ENCODE results near the gene ADAMTS15. TPM values are rescaled to one million over a fixed set of nuclear protein-coding genes. Genes with fewer than 3 reads are reported as not detected.

The ADAMTS15 gene
- total and polyA plus RNA-seq, 7 donors, result 0.46 to 8.9 (median 2.4) TPM

- TF ChIP-seq EP300 (IDR thresholded peaks at IDR 0.05) (no peak), CTCF (IDR thresholded peaks at IDR 0.05) (no peak), POLR2AphosphoS5 (IDR thresholded peaks at IDR 0.05) (no peak), POLR2A (IDR thresholded peaks at IDR 0.05) (no peak)
- H3K36me3 ChIP-seq, result no peaks in the 10 kb centered on the region
- H3K27me3 ChIP-seq, result no peaks in the 10 kb centered on the region
- H3K4me3 ChIP-seq, result no peak overlapping the region
- no peaks in the 10 kb centered on the region for H3K9me3 ChIP-seq
- WGBS, 2 donors, result 84 to 87% methylated on average over 2 of the region's 2 CpGs
- H3K27ac ChIP-seq, result peak overlapping the region; percentile 3 to 58 (median 54)
- H3K4me1 ChIP-seq, result peaks cover 0 to 40% (median 35%) of the 10 kb centered on the region in 4 donors
- no peak for DNase-seq
- intact Hi-C loops (cut with DNase I), result no loop called here
These were observed 61.5 kb downstream of the ADAMTS15 start for GRCh38 chr11:130509942-130510341.

GRCh38 chr11:130510407-130511006 is 62.1 kb downstream of the ADAMTS15 start:
- H3K4me3 ChIP-seq, result no peak overlapping the region
- no peaks in the 10 kb centered on the region for H3K27me3 ChIP-seq
- peaks cover 0 to 45% (median 40%) of the 10 kb centered on the region in 4 donors for H3K4me1 ChIP-seq
- DNase-seq, result no peak
- intact Hi-C loops (cut with DNase I), result no loop called here
- TF ChIP-seq POLR2AphosphoS5 (IDR thresholded peaks at IDR 0.05) (peak in 1 of 4 donors; percentile 18), EP300 (IDR thresholded peaks at IDR 0.05) (no peak)
- H3K27ac ChIP-seq, result peak overlapping the region; percentile 3 to 58 (median 54)
- 30 to 64% methylated on average over 8 of the region's 8 CpGs for WGBS, 2 donors
- H3K9me3 ChIP-seq, result no peaks in the 10 kb centered on the region
- H3K36me3 ChIP-seq, result no peaks in the 10 kb centered on the region

- 64 to 84% methylated on average over 2 of the region's 2 CpGs for WGBS, 2 donors
- H3K36me3 ChIP-seq, result no peaks in the 10 kb centered on the region
- H3K27me3 ChIP-seq, result no peaks in the 10 kb centered on the region
- H3K9me3 ChIP-seq, result no peaks in the 10 kb centered on the region
- intact Hi-C loops (cut with DNase I), result no loop called here
- H3K27ac ChIP-seq, result no peak overlapping the region
- peaks cover 0 to 45% (median 40%) of the 10 kb centered on the region in 4 donors for H3K4me1 ChIP-seq
- H3K4me3 ChIP-seq, result no peak overlapping the region
- no peak for TF ChIP-seq EP300 (IDR thresholded peaks at IDR 0.05)
- TF ChIP-seq CTCF (IDR thresholded peaks at IDR 0.05), result no peak
- no peak for TF ChIP-seq POLR2AphosphoS5 (IDR thresholded peaks at IDR 0.05)
- TF ChIP-seq POLR2A (IDR thresholded peaks at IDR 0.05), result no peak
- no peak for DNase-seq
These were observed 63.3 kb downstream of the ADAMTS15 start for GRCh38 chr11:130511765-130512164.

GRCh38 chr11:130512662-130513061 is 64.2 kb downstream of the ADAMTS15 start:
- peak overlapping the region in 3 of 4 donors; percentile 67 to 70 (median 68) for H3K27ac ChIP-seq
- TF ChIP-seq EP300 (IDR thresholded peaks at IDR 0.05) (no peak), CTCF (IDR thresholded peaks at IDR 0.05) (no peak), POLR2A (IDR thresholded peaks at IDR 0.05) (no peak), POLR2AphosphoS5 (IDR thresholded peaks at IDR 0.05) (no peak)
- H3K9me3 ChIP-seq, result no peaks in the 10 kb centered on the region
- no peaks in the 10 kb centered on the region for H3K27me3 ChIP-seq
- H3K4me3 ChIP-seq, result no peak overlapping the region
- no peaks in the 10 kb centered on the region for H3K36me3 ChIP-seq
- 91% methylated on average over 4 of the region's 4 CpGs for WGBS, 2 donors
- peaks cover 0 to 45% (median 40%) of the 10 kb centered on the region in 4 donors for H3K4me1 ChIP-seq
- intact Hi-C loops (cut with DNase I), result no loop called here
- DNase-seq, result no peak

GRCh38 chr11:130513132-130513531 is 64.7 kb downstream of the ADAMTS15 start:
- TF ChIP-seq POLR2A (IDR thresholded peaks at IDR 0.05) (no peak), EP300 (IDR thresholded peaks at IDR 0.05) (peak in 3 of 4 donors; percentile 71 to 82 (median 73)), POLR2AphosphoS5 (IDR thresholded peaks at IDR 0.05) (peak; percentile 66 to 87 (median 84))
- H3K4me1 ChIP-seq, result peaks cover 0 to 45% (median 40%) of the 10 kb centered on the region in 4 donors
- no peaks in the 10 kb centered on the region for H3K27me3 ChIP-seq
- H3K27ac ChIP-seq, result peak overlapping the region in 3 of 4 donors; percentile 67 to 70 (median 68)
- intact Hi-C loops (cut with DNase I), result no loop called here
- H3K9me3 ChIP-seq, result no peaks in the 10 kb centered on the region
- WGBS, 2 donors, result 15 to 18% methylated on average over 4 of the region's 4 CpGs
- peak; percentile 94 for DNase-seq
- no peaks in the 10 kb centered on the region for H3K36me3 ChIP-seq
- no peak overlapping the region for H3K4me3 ChIP-seq

Measured in sigmoid colon (tissue), 7 donors.